ENCODE results near the gene HOXD9. TPM values are rescaled to one million over a fixed set of nuclear protein-coding genes. Genes with fewer than 3 reads are reported as not detected.

The HOXD9 gene
- polyA plus RNA-seq, 3 donors = 87.5 to 104 (median 88.6) TPM

- DNase-seq = peak; percentile 77
Measured at GRCh38 chr2:176106581-176107539, 15.7 kb upstream of the HOXD9 start, which contains the start of gene HOXD11. HOXD11 (plus strand) TSS chr2:176107280; CDS start chr2:176107356, 76 bp downstream.

DNA sequence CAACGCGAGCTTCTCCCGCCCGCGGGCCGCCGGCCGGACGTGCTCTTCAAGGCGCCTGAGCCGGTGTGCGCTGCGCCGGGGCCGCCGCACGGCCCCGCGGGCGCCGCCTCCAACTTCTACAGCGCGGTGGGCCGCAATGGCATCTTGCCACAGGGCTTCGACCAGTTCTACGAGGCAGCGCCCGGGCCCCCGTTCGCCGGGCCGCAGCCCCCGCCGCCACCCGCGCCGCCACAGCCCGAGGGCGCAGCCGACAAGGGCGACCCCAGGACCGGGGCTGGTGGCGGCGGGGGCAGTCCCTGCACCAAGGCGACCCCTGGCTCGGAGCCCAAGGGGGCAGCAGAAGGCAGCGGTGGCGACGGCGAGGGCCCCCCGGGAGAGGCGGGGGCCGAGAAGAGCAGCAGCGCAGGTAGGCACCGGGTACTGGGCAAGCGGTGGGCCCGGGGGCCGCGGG, 14.8 kb upstream of the HOXD9 start:
- no peak for DNase-seq

DNA sequence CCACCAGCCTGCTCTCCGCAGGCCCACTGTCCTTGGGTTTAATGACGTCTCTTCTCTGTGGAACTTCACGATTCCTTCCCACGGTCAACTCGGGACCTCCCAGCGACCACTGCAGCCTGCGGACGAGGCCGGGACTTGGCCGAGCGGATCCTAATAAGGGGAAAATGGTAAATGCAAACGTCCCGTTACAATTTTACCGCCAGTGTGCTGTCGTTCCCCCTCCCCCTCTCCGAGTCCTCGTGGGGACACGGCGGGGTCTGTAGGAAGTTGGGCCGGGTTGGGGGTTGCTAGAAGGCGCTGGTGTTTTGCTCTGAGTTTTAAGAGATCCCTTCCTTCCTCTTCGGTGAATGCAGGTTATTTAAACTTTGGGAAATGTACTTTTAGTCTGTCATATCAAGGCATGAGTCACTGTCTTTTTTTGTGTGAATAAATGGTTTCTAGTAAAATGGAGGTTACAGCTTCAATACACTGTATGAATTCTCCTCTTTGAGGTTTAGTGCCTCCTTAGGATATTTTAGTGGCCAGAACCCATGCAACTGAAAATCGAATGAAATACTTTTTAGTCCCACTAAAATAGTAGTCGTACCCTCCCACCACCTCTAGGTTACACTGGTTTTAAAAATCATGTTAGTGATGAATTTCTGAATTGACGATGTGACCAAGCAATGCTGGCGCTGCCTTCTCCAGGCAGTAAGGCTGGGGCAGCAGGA, 13.2 kb upstream of the HOXD9 start:
- DNase-seq = no peak

DNA sequence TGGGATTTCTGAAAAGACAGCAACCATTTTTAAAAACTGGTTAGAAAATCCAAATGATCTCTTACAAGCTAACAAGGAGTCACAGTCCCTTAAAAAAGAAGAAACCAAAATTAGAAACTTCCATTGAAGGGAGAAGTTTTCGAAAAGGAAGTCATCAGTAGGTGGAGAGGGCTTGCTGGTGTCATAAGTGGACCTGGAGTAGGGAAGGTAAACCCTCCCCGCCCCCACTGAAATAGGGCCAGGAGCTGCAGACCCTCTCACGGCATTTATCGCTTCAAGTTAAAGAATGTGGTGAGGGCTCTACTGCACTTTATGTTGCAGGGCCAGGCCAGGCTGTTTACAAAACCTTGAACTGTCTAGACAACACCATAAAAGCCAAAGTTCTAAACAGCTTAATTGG, 12.6 kb upstream of the HOXD9 start:
- no peak for DNase-seq

DNA sequence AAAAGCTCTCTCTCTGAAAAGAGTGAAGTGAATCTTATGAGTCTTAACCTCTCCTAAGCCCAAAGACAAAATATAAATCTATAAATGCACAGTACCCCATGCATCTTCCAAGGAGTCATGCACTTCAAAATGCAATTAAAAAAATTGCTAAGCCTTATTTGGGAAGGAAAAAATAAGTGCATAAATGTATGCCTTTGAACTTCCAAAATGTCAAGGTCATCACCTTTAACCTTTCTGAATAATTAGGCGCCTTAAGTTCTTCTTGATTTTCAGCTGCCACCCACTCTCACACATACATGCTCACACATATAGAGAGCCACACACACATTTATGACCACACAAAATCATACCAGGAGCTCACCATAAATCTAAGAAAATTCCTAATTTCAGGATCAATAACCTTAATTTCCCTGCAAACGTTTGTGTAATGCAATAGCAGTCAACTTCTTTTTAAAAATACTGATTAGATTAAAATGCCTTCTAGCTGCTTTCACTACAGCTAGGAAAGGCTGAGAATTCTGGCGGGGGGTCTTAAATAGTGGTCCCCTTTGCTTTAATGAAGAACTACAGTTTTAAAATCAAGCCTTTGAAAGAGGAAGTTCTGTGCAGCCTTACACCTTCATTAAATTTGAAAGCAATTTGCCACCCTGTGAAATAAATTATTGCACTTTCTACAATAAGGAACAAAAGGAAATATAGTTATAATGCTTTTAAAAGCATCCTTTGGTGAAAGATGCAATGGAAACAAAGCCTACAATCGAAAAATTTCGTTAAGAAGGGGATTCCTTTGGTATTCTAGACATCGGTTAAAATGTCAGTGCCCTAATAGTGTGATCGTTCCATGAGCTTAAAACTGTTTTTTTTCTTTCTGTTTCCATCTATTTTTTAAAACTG, 11.9 kb upstream of the HOXD9 start:
- DNase-seq = no peak

- peak; percentile 90 for DNase-seq
Measured at GRCh38 chr2:176111309-176111663, 11.2 kb upstream of the HOXD9 start.

DNA sequence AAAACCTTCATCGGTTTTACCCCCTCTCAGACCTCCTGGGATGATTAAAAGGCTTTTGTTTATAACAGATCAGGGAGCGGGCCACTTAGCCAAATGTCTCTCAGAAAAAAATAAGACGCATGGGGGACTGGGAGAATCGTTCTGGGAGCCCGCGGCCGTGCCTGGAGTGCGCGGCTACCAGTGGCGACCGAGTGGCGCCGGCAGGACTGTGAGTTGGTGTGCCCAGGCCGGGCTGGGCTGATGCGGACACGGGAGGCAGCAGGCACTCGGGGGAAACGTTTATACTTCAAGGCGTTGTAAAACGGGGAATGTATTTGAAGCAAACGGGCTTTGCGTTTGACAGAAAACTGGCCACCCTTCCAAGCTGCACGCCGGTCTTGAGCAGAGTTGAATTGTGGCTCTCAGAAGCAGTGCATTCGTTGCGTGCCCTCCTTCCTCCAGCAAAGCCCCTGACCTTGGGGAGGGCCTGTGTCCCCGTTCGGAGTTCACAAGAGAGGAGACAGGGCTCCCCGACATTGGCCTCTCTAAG, 10.6 kb upstream of the HOXD9 start:
- DNase-seq = no peak

DNA sequence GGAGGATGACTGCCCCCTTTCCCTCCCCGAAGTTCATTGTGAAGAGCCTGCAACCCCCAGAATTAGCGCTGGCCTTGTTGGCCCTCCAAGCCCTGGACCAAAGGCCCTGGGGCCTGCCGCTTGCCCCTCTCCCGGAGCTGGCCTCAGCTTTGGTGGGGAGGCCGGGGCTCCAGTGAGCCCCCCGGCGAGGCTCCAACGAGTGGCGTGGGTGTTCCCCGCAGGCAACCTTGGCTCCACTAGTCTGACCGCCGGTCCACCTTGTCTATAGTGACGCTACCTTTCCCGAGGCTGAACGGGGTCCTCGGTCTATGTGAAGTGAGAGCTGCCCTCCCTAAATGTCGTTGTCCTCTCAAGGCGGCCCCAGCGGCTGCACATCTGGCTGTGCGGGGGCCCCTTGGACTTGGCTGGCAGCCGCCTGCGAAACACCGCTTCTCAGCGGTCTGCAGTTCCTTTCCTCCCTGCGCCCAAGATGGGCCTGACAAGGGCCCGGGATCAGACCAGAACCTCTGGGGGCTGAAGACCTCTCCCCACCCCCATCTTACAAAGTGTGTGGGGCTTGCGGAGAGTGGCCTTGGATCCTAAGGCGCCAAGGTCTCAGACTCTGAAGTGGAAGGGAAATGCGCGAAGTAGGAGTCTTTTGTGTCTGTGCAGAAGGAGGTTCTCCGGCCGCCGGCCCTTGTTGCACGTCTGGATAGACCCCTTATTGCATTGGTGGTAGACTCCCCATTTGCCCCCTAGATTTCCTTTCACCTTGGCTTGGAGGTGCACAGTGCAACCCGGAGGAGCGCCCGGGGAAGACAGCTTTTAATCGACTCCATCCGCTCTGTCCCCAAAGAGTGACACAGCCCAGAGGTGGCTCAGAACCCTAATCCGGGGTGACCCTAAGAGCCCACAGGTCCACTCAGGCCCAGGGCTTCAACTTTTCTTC, 9.9 kb upstream of the HOXD9 start:
- DNase-seq = no peak

GRCh38 chr2:176114120-176114929, 8.2 kb upstream of the HOXD9 start:
- no peak for DNase-seq

GRCh38 chr2:176114930-176115625, 7.4 kb upstream of the HOXD9 start:
- no peak for DNase-seq

- DNase-seq = peak; percentile 94
Measured at GRCh38 chr2:176115883-176116813, 6.4 kb upstream of the HOXD9 start, which contains the start of gene HOXD10. HOXD10 (plus strand) TSS chr2:176116778; CDS start chr2:176116834, 56 bp downstream.

DNA sequence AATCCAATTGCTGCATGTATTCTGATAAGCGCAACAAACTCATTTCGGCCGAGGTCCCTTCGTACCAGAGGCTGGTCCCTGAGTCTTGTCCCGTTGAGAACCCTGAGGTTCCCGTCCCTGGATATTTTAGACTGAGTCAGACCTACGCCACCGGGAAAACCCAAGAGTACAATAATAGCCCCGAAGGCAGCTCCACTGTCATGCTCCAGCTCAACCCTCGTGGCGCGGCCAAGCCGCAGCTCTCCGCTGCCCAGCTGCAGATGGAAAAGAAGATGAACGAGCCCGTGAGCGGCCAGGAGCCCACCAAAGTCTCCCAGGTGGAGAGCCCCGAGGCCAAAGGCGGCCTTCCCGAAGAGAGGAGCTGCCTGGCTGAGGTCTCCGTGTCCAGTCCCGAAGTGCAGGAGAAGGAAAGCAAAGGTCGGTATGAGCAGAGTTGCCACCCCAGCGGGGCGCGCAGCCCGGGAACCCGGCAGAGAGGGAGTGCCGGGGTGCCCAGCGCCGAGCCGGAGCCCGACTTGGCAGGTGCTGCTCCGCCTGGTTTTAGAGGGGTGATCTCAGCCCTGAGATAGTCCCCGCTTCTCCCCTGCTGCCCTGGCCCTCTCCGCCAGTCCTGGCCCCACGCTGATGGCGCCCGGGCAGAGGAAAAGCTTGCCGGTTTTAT, 5.2 kb upstream of the HOXD9 start:
- DNase-seq = no peak

DNA sequence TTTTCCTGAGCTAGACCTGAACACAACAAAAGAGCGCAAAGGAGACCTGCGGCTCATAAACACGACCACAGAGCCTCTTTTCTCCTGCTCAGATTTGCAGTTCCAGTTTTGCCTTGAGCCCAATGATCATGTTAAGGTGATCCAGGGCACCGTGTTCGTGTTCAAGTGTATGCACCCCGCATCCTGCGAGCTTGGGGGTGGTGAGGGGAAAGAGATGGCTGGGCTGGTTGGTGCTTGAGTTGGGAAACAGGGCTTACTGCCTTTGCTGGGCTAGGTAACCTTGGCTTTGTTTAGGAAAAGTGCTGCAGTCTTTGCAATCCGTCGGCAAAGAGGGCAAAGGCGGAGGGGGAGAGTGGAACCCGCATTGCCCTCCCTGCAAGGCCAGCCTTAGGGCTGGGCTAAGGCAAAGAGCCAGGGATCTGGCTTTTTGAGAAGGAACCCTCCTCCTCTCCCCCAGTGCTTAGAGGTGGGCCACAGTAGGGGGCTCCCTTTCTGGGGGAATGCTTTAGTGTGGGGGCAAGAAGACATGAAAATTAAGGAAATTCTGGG, 4.6 kb upstream of the HOXD9 start:
- DNase-seq = no peak

- peak; percentile 94 for DNase-seq
Measured at GRCh38 chr2:176118601-176119339, 3.7 kb upstream of the HOXD9 start.

GRCh38 chr2:176120364-176121189, 1.9 kb upstream of the HOXD9 start:
- no peak for DNase-seq

All from renal pelvis (tissue), 4 donors.